Dendritic cell treated with granulocyte-macrophage colony-stimulating factor and Interleukin-4, amounts not matched to agents 40 ng/mL and 50 ng/mL, for 4 days (primary cell): ENCODE measurements around the gene TJP3.

Experiments
- H3K27ac Mint-ChIP-seq: one replicate; pipeline ENCODE4 v1.8.0; 2022; ENCODE audit warnings: mild to moderate bottlenecking, mixed read lengths
- H3K27me3 Mint-ChIP-seq: one replicate; pipeline ENCODE4 v1.8.0; 2022; ENCODE audit warnings: mild to moderate bottlenecking, mixed read lengths
- H3K36me3 Mint-ChIP-seq: one replicate; pipeline ENCODE4 v1.8.0; 2022; ENCODE audit warnings: low read depth, mixed read lengths
- H3K4me1 Mint-ChIP-seq: one replicate; pipeline ENCODE4 v1.8.0; 2022; ENCODE audit warnings: low read depth, mixed read lengths
- H3K4me3 Mint-ChIP-seq: one replicate; pipeline ENCODE4 v1.8.0; 2022; ENCODE audit warnings: mild to moderate bottlenecking, moderate library complexity, mixed read lengths
- H3K9me3 Mint-ChIP-seq: one replicate; pipeline ENCODE4 v1.8.0; 2022; ENCODE audit warnings: mixed read lengths
- intact Hi-C: fragments of 100-400 bp; cut with micrococcal nuclease; formaldehyde crosslinking; loops from one replicate; pipeline ENCODE4 v1.15.0; 2022

Gene TJP3

DNA sequence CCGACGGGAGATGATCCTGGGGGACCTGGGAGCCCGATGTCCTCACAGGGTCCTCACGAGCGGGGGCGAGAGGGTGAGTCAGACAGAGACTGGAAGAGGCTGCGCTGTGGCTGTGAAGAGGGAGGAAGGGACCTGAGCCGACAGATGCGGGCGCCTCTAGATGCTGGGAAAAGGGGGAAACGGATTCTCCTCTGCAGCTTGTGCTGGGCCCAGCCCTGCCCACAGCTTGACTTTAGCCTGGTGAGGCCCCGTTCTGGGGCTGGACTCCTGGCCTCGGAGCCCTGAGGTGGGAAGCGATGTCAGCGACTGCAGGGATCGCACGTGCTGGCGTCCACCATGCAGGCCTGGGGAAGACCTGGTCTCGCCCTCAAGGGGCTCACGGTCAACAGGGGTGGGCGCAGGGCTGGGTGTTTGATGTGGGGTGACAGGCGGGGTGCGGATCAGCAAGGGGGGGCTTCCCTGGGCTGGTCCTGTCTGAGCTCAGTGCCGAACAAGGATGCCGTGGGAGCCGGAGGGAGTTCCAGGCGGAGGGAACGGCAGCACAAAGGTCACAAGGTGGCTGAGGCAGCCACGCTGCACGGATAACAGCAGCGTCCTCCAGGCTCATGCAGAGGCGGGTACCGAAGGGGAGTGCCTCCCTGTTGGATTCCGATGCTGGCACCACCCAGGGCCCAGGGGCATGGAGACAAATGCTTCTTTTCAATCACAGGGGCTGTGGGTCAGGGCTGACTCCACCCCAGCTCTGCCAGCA is 39.7 kb upstream of the TJP3 start:
- H3K4me1 Mint-ChIP-seq, result peaks cover 73% of the 10 kb centered on the region
- peak overlapping the region; percentile 31 for H3K27ac Mint-ChIP-seq
- peaks cover 64% of the 10 kb centered on the region for H3K36me3 Mint-ChIP-seq
- no peaks in the 10 kb centered on the region for H3K9me3 Mint-ChIP-seq
- no peak overlapping the region for H3K4me3 Mint-ChIP-seq
- no peaks in the 10 kb centered on the region for H3K27me3 Mint-ChIP-seq
- intact Hi-C loops, result loop anchor here (5.0 kb wide), 1 partner anchor 39 kb away; the partner anchor contains the start of gene TJP3

DNA sequence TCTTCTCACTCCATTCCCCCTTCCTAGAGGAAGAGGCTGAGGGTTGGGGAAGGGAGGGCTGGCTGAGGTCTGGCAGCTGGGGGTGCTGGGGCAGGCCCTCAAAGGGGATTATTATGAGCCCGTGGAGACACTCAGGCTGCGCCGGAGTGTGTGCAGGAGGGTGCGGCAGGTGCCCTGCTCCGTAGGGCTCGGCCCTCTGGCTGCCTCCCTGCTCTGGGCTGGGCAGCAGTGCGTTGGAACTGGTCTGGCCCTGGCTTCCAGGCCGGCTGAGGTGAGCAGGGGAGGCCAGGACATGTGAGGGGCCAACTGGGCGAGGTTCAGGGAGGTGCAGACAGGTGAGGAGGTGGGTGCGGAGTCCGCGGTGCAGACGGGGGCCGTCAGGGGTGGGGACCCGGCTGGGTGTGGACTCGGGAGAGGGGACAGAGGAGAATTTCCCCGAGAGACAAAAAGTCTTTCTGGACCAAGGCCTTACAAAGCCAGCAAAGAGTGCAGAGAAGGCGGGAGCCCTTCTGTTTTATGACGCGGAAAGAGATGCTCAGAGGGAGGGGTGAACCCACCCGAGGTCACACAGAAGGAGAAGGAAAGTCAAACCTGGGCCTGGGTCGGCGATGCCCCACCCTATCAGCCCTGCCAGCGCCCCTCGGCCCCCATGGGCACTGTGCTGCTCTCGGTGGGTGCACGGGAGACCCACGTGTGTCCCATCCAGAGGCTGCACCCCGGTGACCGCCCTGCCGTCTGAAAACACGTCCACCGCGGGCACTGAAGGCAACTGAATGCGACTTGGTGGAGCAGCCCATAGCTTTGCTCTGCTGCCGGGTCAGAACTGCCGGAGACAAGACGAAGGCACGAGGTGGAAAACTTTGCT is 38.9 kb upstream of the TJP3 start:
- H3K27ac Mint-ChIP-seq, result peak overlapping the region; percentile 31
- intact Hi-C loops, result loop anchor here (5.0 kb wide), 1 partner anchor 38 kb away; the partner anchor contains the start of gene TJP3
- no peaks in the 10 kb centered on the region for H3K27me3 Mint-ChIP-seq
- H3K9me3 Mint-ChIP-seq, result no peaks in the 10 kb centered on the region
- no peak overlapping the region for H3K4me3 Mint-ChIP-seq
- H3K36me3 Mint-ChIP-seq, result peaks cover 56% of the 10 kb centered on the region
- peaks cover 81% of the 10 kb centered on the region for H3K4me1 Mint-ChIP-seq

DNA sequence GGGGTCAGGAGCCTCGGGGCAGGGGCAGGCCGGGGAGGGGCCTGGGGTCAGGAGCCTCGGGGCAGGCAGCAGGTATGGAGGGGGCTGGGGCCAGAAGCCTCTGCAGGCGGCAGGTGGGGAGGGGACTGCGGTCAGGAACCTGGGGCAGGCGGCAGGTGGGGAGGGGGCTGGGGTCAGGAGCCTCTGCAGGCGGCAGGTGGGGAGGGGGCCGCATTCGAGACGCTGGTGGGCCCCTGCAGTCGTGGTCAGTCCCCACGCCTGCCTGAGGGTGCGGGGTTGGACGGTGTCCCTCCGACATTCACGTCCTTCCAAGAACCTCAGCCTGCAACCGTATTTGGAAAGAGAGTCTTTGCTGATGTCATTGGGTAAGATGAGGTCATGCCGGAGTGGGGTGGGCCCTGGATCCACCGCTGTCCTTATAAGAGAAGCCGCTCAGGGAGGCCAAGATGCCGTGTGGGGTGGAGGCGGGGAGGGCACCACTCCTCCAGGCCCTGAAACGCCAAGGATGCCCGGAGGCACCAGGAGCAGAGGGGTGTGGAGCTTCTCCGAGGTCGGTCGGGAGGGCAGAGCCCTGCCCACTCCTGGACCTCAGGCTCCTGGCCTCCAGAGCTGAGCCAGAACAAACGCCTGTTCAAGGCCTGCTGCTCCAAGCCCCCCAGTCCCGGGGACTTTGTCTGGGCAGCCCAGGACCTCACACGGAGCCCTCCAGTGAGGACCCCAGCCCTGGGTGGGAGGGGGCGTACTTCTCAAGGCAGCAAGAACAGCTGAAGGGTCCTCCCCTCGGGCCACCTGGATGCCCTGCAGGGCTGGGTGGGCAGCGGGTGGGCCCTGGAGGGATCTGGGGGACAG is 38.0 kb upstream of the TJP3 start:
- peak overlapping the region; percentile 85 for H3K27ac Mint-ChIP-seq
- intact Hi-C loops, result loop anchor here (5.0 kb wide), 1 partner anchor 37 kb away; the partner anchor contains the start of gene TJP3
- no peaks in the 10 kb centered on the region for H3K27me3 Mint-ChIP-seq
- H3K4me3 Mint-ChIP-seq, result no peak overlapping the region
- peaks cover 56% of the 10 kb centered on the region for H3K36me3 Mint-ChIP-seq
- no peaks in the 10 kb centered on the region for H3K9me3 Mint-ChIP-seq
- peaks cover 88% of the 10 kb centered on the region for H3K4me1 Mint-ChIP-seq

DNA sequence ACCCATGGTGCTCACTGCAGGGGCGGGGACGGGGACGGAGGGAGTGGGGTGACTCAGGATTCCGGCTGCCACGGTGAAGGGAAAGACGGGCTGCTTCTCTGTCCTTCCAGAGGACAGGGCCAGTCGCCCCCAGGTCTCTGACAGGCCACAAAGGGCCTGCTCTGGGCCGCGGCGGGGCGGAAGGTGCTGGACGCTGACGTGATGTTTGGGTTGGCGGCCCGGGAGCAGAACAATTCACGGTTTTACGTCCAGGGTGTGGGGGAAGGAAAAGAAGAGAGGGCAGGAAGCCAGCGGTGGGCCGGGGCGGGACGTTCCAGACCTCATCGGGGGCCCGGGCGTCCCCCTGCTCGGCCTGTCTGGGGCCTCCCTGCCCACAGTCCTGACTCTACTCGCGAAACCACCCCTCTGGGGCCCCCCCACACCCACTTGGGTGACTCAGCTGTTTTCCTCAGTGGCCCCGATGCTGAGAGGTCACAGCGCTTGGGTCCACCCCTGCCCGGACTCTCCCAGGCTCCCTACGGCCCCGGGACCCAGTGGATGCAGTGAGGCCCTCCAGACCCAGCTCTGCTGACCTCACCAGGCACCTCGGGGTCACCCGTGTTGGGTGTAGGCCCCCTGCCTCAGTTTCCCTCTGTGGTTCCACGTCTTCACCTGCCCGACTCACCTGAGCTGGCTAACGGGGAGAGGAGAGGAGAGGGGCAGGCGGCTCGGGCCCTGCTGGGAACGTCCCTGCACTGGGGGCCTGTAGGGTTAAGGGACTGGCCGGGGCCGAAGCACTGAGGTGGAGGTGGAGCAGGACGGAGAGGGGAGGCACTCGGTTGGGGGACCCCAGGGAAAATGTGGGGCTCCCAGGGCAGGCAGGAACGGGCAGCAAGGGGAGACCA is 37.1 kb upstream of the TJP3 start:
- Mint-ChIP-seq H3K27me3 (no peaks in the 10 kb centered on the region), H3K36me3 (peaks cover 60% of the 10 kb centered on the region), H3K4me3 (peak overlapping the region; percentile 77), H3K27ac (peak overlapping the region; percentile 85), H3K9me3 (no peaks in the 10 kb centered on the region), H3K4me1 (peaks cover 94% of the 10 kb centered on the region)
- intact Hi-C loops, result no loop called here

DNA sequence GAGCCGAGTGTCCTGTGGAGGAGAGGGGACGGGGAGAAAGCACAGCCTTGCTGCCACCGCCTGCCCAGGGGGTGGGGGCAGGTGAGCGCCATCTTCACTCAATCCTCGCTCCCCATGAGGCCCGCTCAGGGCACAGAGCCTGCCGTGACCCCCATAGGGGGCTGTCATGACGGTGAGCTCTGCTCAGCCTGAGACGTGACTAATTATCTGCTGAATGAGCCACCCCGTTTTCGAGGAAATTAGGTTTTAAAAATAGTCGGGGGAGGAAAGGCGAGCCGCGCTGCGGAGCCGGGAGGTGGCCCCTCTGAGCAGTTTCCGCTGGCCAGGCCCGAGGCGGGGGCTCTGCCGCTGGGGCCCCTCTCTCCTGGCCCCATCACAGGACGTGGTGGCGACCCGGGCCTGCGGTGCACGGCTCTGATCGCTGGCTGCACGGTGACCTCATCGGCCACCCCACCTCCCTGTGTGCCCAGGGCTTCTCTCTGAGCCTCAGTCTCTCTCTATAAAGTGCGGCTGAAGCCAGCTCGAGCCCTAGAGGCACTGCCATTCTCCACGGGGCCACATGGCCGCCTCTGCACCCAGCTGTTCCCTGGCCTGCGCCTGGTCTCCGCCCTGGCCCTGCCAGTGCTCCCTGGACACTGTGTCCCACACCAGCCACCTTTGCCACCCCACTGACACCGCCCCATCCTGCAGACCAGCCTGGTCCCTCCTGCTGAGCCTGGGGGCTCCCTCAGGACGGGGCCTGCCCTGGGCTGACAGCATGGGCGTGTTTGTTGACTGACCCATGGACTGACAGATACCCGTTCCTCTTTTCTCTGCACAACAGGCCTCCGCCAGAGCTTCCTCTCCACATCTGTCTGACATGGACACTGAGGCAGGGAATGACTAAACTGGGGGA is 36.3 kb upstream of the TJP3 start:
- intact Hi-C loops, result no loop called here
- H3K4me3 Mint-ChIP-seq, result peak overlapping the region; percentile 77
- H3K27ac Mint-ChIP-seq, result peak overlapping the region; percentile 85
- peaks cover 60% of the 10 kb centered on the region for H3K36me3 Mint-ChIP-seq
- H3K9me3 Mint-ChIP-seq, result no peaks in the 10 kb centered on the region
- H3K4me1 Mint-ChIP-seq, result peaks cover 95% of the 10 kb centered on the region
- no peaks in the 10 kb centered on the region for H3K27me3 Mint-ChIP-seq

DNA sequence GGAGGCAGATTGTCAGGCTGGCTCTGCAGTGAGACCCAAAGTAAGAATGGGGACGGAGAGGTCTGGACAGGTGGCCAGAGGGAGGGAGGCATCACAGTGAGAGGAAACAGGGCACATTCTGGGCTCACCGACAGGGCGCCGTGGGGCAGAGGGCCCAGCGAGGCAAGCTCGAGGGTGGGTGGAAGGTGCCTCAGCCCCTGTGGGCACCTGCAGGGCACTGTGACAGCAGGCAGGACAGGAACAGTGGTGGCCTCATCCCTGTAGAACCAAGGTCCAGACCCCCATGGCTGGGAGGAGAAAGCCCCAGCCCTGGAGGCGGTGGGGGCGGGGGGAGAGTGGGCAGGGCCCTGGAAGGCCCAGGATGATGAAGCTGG is 35.6 kb upstream of the TJP3 start:
- peaks cover 60% of the 10 kb centered on the region for H3K36me3 Mint-ChIP-seq
- peak overlapping the region; percentile 77 for H3K4me3 Mint-ChIP-seq
- H3K4me1 Mint-ChIP-seq, result peaks cover 95% of the 10 kb centered on the region
- no peaks in the 10 kb centered on the region for H3K9me3 Mint-ChIP-seq
- no peaks in the 10 kb centered on the region for H3K27me3 Mint-ChIP-seq
- intact Hi-C loops, result no loop called here
- peak overlapping the region; percentile 85 for H3K27ac Mint-ChIP-seq

DNA sequence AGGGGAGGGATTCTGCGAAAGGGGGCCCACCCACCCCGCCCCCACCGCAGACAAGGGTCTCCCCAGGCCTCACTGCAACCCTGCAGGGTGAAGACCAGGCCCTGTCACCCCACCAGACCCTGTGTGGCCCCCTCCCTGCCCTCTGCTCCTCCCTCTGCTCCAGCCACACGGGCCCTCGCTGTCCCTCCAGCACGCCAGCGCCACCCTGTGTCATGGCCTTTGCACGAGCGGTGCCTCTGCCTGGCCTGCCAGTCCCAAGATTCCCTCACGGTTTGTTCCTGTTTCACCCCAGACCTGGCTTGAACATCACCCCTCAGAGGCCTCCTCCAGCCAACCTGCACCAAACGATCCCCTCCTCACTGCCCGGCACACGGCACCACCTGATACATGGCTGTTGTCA is 35.2 kb upstream of the TJP3 start:
- no peak overlapping the region for H3K4me3 Mint-ChIP-seq
- H3K4me1 Mint-ChIP-seq, result peaks cover 97% of the 10 kb centered on the region
- peaks cover 60% of the 10 kb centered on the region for H3K36me3 Mint-ChIP-seq
- peak overlapping the region; percentile 85 for H3K27ac Mint-ChIP-seq
- H3K9me3 Mint-ChIP-seq, result no peaks in the 10 kb centered on the region
- intact Hi-C loops, result no loop called here
- H3K27me3 Mint-ChIP-seq, result no peaks in the 10 kb centered on the region

DNA sequence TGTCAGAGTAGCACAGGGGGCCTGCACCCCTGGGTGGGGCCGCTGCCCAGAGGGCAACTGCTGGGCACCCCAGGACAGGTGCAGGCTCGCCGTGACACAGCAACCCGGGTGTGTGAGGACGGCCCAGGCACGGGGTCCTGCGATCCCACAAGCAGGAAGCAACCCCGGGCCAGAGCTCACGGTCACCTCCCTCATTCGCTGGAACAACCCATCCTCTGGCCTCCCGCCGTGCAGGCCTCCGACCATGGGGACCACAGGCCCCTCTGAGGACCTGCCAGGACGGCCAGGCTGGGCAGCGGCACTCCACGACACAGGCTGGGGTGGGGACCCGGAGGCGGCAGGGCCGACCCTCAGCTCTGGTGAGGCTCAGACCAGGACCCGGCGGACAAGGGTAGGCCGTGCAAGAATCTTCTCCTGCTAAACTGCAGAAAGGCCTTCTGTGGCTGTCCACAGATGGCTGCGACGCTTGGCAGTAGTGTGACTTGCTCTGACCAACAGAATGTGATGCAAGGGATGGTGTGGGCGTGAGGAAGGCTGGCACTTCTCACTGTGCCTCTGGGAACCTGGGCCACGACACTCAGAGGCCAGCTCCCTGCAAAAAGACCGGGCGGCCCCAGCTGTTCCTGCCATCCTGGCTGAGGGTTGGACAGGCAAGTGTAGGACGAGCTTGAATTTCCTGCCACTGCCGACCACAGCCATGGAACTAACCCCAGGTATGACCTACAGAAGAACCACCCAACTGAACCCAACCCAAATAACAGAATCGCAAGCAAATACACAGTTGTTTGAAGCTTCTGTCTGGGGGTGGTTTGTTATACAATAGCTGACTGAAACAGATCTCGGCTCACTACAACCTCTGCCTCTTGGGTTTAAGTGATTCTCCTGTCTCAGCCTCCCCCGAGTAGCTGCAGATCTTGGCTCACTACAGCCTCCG is 34.4 kb upstream of the TJP3 start:
- H3K4me3 Mint-ChIP-seq, result no peak overlapping the region
- peaks cover 54% of the 10 kb centered on the region for H3K36me3 Mint-ChIP-seq
- peak overlapping the region; percentile 85 for H3K27ac Mint-ChIP-seq
- H3K9me3 Mint-ChIP-seq, result no peaks in the 10 kb centered on the region
- H3K27me3 Mint-ChIP-seq, result no peaks in the 10 kb centered on the region
- H3K4me1 Mint-ChIP-seq, result peaks cover 94% of the 10 kb centered on the region
- intact Hi-C loops, result no loop called here

DNA sequence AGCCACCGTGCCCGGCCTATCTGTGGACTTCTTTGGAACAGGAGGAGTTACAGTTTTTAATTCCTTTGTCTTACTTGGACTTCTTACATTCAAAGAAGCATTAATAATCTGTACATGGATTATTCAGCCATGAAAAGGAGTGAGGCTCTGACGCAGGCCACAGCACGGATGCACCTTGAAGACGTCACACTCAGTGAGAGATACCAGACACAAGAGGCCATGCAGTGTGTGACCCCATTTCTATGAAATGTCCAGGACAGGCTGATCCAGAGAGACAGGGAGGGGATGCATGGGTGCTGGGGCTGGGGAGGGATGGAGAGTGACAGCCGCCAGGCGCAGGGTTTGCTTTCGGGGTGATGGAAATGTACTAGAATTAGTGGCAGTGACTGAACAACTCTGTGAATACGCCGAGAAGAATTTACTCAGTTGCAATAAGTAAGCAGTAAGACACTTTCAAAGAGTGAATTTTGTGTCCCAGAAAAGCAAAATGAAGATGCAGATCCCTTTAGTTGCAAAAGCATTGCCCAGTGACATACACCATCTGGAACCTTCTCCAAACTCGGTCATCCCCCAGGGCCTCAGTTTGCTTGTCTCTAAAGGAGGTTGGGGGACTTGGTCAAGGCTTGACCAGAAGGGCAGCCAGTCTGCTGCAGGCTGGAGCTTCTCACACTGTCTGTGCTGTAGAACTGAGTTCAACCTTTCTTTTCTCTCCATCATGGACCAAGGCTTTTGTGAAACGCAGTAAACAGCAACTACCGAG is 33.2 kb upstream of the TJP3 start:
- no peak overlapping the region for H3K4me3 Mint-ChIP-seq
- no peaks in the 10 kb centered on the region for H3K27me3 Mint-ChIP-seq
- intact Hi-C loops, result no loop called here
- no peaks in the 10 kb centered on the region for H3K9me3 Mint-ChIP-seq
- peaks cover 53% of the 10 kb centered on the region for H3K36me3 Mint-ChIP-seq
- no peak overlapping the region for H3K27ac Mint-ChIP-seq
- peaks cover 82% of the 10 kb centered on the region for H3K4me1 Mint-ChIP-seq

DNA sequence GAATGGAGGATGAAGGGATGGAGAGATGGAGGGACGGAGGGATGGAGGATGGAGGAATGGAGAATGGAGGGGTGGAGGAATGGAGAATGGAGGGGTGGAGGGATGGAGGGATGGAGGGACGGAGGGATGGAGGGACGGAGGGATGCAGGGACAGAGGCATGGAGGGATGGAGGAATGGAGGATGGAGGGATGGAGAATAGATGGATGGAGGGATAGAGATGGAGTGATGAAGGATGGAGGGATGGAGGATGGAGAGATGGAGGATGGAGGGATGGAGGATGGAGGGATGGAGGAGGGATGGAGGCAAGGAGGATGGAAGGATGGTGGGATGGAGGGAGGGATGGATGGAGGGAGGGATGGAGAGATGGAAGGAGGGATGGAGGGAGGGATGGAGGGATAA is 30.0 kb upstream of the TJP3 start:
- H3K9me3 Mint-ChIP-seq, result no peaks in the 10 kb centered on the region
- H3K27ac Mint-ChIP-seq, result no peak overlapping the region
- H3K27me3 Mint-ChIP-seq, result no peaks in the 10 kb centered on the region
- intact Hi-C loops, result no loop called here
- peaks cover 80% of the 10 kb centered on the region for H3K36me3 Mint-ChIP-seq
- H3K4me3 Mint-ChIP-seq, result no peak overlapping the region
- peaks cover 61% of the 10 kb centered on the region for H3K4me1 Mint-ChIP-seq

DNA sequence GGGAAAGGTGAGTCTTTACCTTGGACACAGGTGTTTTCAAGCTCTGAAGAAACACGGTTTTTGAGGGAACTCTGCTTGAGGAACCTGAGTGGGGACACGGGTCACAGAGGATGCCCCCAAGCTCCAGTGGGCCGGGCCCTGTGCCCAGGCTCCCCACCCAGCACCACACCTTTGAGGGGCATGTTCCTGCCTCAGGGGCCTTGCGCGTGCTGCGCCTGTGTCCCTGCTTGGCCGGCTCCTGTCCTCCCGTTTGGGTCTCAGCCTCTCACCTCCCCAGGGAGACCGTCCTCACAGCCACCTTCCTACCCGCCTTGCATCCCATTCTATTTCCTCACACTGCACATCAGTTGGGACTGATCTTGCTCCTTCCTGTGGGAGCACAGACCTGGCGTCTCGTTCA is 29.0 kb upstream of the TJP3 start:
- intact Hi-C loops, result no loop called here
- Mint-ChIP-seq H3K4me3 (no peak overlapping the region), H3K36me3 (peaks cover 90% of the 10 kb centered on the region), H3K27ac (no peak overlapping the region), H3K4me1 (peaks cover 61% of the 10 kb centered on the region), H3K9me3 (no peaks in the 10 kb centered on the region), H3K27me3 (no peaks in the 10 kb centered on the region)
